ENCODE results near the gene EFNA5. TPM values are rescaled to one million over a fixed set of nuclear protein-coding genes. Genes with fewer than 3 reads are reported as not detected.

EFNA5 gene
- total RNA-seq, 1 experiment from 2014 or later, result 1.5 TPM

DNA sequence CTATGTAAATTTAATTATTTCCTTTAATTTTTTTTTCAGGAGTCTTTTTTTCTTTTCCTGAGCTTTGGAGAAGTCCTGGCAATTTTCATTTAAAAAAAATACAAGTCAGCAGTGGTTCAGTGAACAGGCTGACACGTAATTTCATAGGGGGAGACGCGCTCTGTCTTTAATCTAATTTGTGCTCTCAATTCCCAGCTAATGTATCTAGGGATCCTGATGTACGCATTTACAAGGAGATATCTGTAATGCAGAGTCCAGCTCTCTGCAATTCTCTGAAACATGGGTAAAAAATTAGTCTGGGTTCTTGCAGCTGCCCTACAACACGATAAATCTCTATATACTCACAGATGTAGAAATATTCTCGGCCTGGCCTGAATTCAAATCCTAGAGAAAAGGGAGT lies 243.9 kb downstream of the EFNA5 start:
- no peaks in the 10 kb centered on the region for H3K9me3 ChIP-seq
- peaks cover 4% of the 10 kb centered on the region for H3K27me3 Mint-ChIP-seq (ENCODE audit: insufficient read depth, unreplicated experiment)
- no peak for DNase-seq
- H3K9me3 Mint-ChIP-seq (ENCODE audit: unreplicated experiment), result no peaks in the 10 kb centered on the region
- H3K27ac Mint-ChIP-seq (ENCODE audit: unreplicated experiment), result no peak overlapping the region
- no peaks in the 10 kb centered on the region for H3K36me3 Mint-ChIP-seq (ENCODE audit: insufficient read depth, unreplicated experiment)
- H3K4me1 ChIP-seq, result 0 out of 2 replicates have a peak, but pooled peaks cover 3% of the 10 kb centered on the region
- H3K36me3 ChIP-seq (ENCODE audit: control insufficient read depth, insufficient read depth, low read length), result no peaks in the 10 kb centered on the region
- TF ChIP-seq, protein P1, sequence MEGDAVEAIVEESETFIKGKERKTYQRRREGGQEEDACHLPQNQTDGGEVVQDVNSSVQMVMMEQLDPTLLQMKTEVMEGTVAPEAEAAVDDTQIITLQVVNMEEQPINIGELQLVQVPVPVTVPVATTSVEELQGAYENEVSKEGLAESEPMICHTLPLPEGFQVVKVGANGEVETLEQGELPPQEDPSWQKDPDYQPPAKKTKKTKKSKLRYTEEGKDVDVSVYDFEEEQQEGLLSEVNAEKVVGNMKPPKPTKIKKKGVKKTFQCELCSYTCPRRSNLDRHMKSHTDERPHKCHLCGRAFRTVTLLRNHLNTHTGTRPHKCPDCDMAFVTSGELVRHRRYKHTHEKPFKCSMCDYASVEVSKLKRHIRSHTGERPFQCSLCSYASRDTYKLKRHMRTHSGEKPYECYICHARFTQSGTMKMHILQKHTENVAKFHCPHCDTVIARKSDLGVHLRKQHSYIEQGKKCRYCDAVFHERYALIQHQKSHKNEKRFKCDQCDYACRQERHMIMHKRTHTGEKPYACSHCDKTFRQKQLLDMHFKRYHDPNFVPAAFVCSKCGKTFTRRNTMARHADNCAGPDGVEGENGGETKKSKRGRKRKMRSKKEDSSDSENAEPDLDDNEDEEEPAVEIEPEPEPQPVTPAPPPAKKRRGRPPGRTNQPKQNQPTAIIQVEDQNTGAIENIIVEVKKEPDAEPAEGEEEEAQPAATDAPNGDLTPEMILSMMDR (IDR thresholded peaks at IDR 0.05; ENCODE audit: insufficient read depth in 1 of 2, low read depth in 1 of 2, low read length in 1 of 2, severe bottlenecking in 1 of 2, unreplicated experiment in 1 of 2), result no peak
- no TSS peak for BruUV-seq (replicated peaks)
- no peak overlapping the region for H3K4me3 Mint-ChIP-seq (ENCODE audit: unreplicated experiment)
- H3K27me3 ChIP-seq (replicated peaks; ENCODE audit: control insufficient read depth, insufficient read depth, low read length), result no peaks in the 10 kb centered on the region
- POLR2A ChIA-PET, result no interaction called here
- H3K4me3 ChIP-seq (ENCODE audit: low read depth, low read length), result no peak overlapping the region
- CTCF ChIA-PET, result no interaction called here
- peaks cover 7% of the 10 kb centered on the region for H3K4me1 Mint-ChIP-seq (ENCODE audit: low read depth, unreplicated experiment)
- intact Hi-C loops (cut with micrococcal nuclease; ENCODE audit: unreplicated experiment), result no loop called here

DNA sequence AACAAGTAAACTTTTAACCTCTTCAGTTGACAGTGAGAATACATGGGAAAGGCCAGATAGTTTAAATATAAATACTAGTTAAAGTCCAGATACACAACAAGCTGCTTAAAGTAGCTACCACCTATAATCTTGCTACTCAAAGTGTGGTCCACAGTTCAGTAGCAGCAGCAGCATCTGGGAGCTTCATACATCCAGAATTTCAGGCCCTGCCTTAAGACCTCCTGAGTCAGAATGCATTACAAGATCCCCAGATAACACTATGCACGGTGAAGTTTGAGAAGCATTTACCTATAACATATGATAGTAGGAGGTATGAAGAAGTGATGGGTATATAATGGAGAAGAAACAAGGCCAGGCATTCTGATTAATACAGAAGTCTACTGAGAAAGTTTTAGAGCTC lies 244.5 kb downstream of the EFNA5 start:
- Mint-ChIP-seq H3K4me1 (ENCODE audit: low read depth, unreplicated experiment) (peaks cover 7% of the 10 kb centered on the region), H3K27ac (ENCODE audit: unreplicated experiment) (no peak overlapping the region), H3K4me3 (ENCODE audit: unreplicated experiment) (no peak overlapping the region), H3K9me3 (ENCODE audit: unreplicated experiment) (no peaks in the 10 kb centered on the region), H3K27me3 (ENCODE audit: insufficient read depth, unreplicated experiment) (peaks cover 4% of the 10 kb centered on the region), H3K36me3 (ENCODE audit: insufficient read depth, unreplicated experiment) (no peaks in the 10 kb centered on the region)
- no TSS peak for BruUV-seq (replicated peaks)
- ChIA-PET CTCF (no interaction called here), POLR2A (no interaction called here)
- TF ChIP-seq, protein P1 (IDR thresholded peaks at IDR 0.05; ENCODE audit: insufficient read depth in 1 of 2, low read depth in 1 of 2, low read length in 1 of 2, severe bottlenecking in 1 of 2, unreplicated experiment in 1 of 2), result no peak
- Histone ChIP-seq H3K36me3 (ENCODE audit: control insufficient read depth, insufficient read depth, low read length) (no peaks in the 10 kb centered on the region), H3K9me3 (no peaks in the 10 kb centered on the region), H3K4me1 (0 out of 2 replicates have a peak, but pooled peaks cover 3% of the 10 kb centered on the region), H3K4me3 (ENCODE audit: low read depth, low read length) (no peak overlapping the region), H3K27me3 (replicated peaks; ENCODE audit: control insufficient read depth, insufficient read depth, low read length) (no peaks in the 10 kb centered on the region)
- intact Hi-C loops (cut with micrococcal nuclease; ENCODE audit: unreplicated experiment), result no loop called here
- DNase-seq, result no peak

DNA sequence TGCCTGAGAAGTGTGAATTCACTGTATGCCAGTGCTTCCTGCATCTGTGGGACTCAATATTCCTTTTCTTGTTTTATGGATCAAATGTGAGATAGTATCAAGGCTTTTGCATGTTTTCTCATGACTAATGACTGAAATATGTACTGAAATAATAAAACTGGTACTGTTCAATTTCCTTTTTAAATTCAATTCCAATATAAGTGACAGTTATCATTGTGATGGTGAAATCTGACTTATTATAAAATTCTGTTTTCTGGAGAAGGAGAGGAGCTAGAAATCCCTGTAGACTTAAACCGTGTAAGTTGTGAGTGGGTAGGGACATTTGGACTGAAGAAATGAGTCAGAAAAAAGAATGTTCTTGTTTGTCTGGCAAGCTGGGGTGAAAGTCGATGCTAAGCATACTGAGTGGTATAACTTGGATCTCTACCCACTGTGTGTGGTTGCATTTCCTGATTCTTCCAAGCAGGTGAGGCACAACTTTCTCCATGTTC lies 245.2 kb downstream of the EFNA5 start:
- TF ChIP-seq, protein P1 (IDR thresholded peaks at IDR 0.05; ENCODE audit: insufficient read depth in 1 of 2, low read depth in 1 of 2, low read length in 1 of 2, severe bottlenecking in 1 of 2, unreplicated experiment in 1 of 2), result no peak
- H3K4me3 Mint-ChIP-seq (ENCODE audit: unreplicated experiment), result no peak overlapping the region
- no TSS peak for BruUV-seq (replicated peaks)
- no peaks in the 10 kb centered on the region for H3K36me3 Mint-ChIP-seq (ENCODE audit: insufficient read depth, unreplicated experiment)
- H3K9me3 Mint-ChIP-seq (ENCODE audit: unreplicated experiment), result no peaks in the 10 kb centered on the region
- H3K27ac Mint-ChIP-seq (ENCODE audit: unreplicated experiment), result no peak overlapping the region
- H3K4me1 Mint-ChIP-seq (ENCODE audit: low read depth, unreplicated experiment), result peaks cover 7% of the 10 kb centered on the region
- Histone ChIP-seq H3K4me1 (0 out of 2 replicates have a peak, but pooled peaks cover 3% of the 10 kb centered on the region), H3K36me3 (ENCODE audit: control insufficient read depth, insufficient read depth, low read length) (no peaks in the 10 kb centered on the region), H3K27me3 (replicated peaks; ENCODE audit: control insufficient read depth, insufficient read depth, low read length) (no peaks in the 10 kb centered on the region), H3K4me3 (ENCODE audit: low read depth, low read length) (no peak overlapping the region), H3K9me3 (no peaks in the 10 kb centered on the region)
- intact Hi-C loops (cut with micrococcal nuclease; ENCODE audit: unreplicated experiment), result no loop called here
- POLR2A ChIA-PET, result no interaction called here
- DNase-seq, result no peak
- H3K27me3 Mint-ChIP-seq (ENCODE audit: insufficient read depth, unreplicated experiment), result peaks cover 4% of the 10 kb centered on the region
- CTCF ChIA-PET, result no interaction called here
